ENCODE results near the gene STPG1. TPM values are rescaled to one million over a fixed set of nuclear protein-coding genes. Genes with fewer than 3 reads are reported as not detected.

STPG1 gene
- total and polyA plus RNA-seq, 3 donors from 2014 or later = 25.1 to 67.6 (median 45.9) TPM

- intact Hi-C loops (cut with DNase I; ENCODE audit: low total_unique reads) = no loop called here
- Histone ChIP-seq H3K27ac (peak overlapping the region in 1 of 2 donors; percentile 43), H3K9me3 (no peaks in the 10 kb centered on the region), H3K27me3 (no peaks in the 10 kb centered on the region), H3K4me3 (no peak overlapping the region), H3K4me1 (peaks cover 7% of the 10 kb centered on the region), H3K36me3 (ENCODE audit: low read depth, missing control alignments) (no peaks in the 10 kb centered on the region)
- no peak for DNase-seq
- TF ChIP-seq CTCF (IDR thresholded peaks at IDR 0.05) = no peak
- TF ChIP-seq POLR2A (IDR thresholded peaks at IDR 0.05) = no peak
- WGBS, 2 donors = 73 to 76% methylated on average over 8 of the region's 8 CpGs
Observed at GRCh38 chr1:24435782-24436365, 22.3 kb upstream of the STPG1 start.

GRCh38 chr1:24427545-24427862, 13.9 kb upstream of the STPG1 start:
- no peaks in the 10 kb centered on the region for H3K27me3 ChIP-seq
- intact Hi-C loops (cut with DNase I; ENCODE audit: low total_unique reads) = no loop called here
- 50 to 80% methylated on average over 1 of the region's 1 CpG for WGBS, 2 donors
- H3K36me3 ChIP-seq (ENCODE audit: low read depth, missing control alignments) = no peaks in the 10 kb centered on the region
- no peaks in the 10 kb centered on the region for H3K9me3 ChIP-seq
- H3K4me3 ChIP-seq = no peak overlapping the region
- TF ChIP-seq POLR2A (IDR thresholded peaks at IDR 0.05) = no peak
- no peak for TF ChIP-seq CTCF (IDR thresholded peaks at IDR 0.05)
- no peak for DNase-seq
- H3K27ac ChIP-seq = no peak overlapping the region
- H3K4me1 ChIP-seq = no peaks in the 10 kb centered on the region

GRCh38 chr1:24426744-24427544, 13.4 kb upstream of the STPG1 start:
- no peak for DNase-seq
- no peak overlapping the region for H3K27ac ChIP-seq
- H3K4me1 ChIP-seq = no peaks in the 10 kb centered on the region
- intact Hi-C loops (cut with DNase I; ENCODE audit: low total_unique reads) = no loop called here
- 78 to 84% methylated on average over 7 of the region's 7 CpGs for WGBS, 2 donors
- no peak for TF ChIP-seq CTCF (IDR thresholded peaks at IDR 0.05)
- TF ChIP-seq POLR2A (IDR thresholded peaks at IDR 0.05) = no peak
- H3K36me3 ChIP-seq (ENCODE audit: low read depth, missing control alignments) = no peaks in the 10 kb centered on the region
- H3K27me3 ChIP-seq = no peaks in the 10 kb centered on the region
- H3K4me3 ChIP-seq = no peak overlapping the region
- no peaks in the 10 kb centered on the region for H3K9me3 ChIP-seq

- no peaks in the 10 kb centered on the region for H3K4me1 ChIP-seq
- no peaks in the 10 kb centered on the region for H3K9me3 ChIP-seq
- H3K36me3 ChIP-seq (ENCODE audit: low read depth, missing control alignments) = no peaks in the 10 kb centered on the region
- WGBS, 2 donors = 91 to 93% methylated on average over 7 of the region's 7 CpGs
- DNase-seq = no peak
- H3K27me3 ChIP-seq = no peaks in the 10 kb centered on the region
- TF ChIP-seq CTCF (IDR thresholded peaks at IDR 0.05) (no peak), POLR2A (IDR thresholded peaks at IDR 0.05) (no peak)
- intact Hi-C loops (cut with DNase I; ENCODE audit: low total_unique reads) = no loop called here
- no peak overlapping the region for H3K4me3 ChIP-seq
- no peak overlapping the region for H3K27ac ChIP-seq
Observed at GRCh38 chr1:24425922-24426321, 12.3 kb upstream of the STPG1 start.

GRCh38 chr1:24425441-24425840, 11.9 kb upstream of the STPG1 start:
- DNase-seq = no peak
- H3K4me1 ChIP-seq = no peaks in the 10 kb centered on the region
- no peak overlapping the region for H3K27ac ChIP-seq
- intact Hi-C loops (cut with DNase I; ENCODE audit: low total_unique reads) = no loop called here
- H3K9me3 ChIP-seq = no peaks in the 10 kb centered on the region
- no peak for TF ChIP-seq CTCF (IDR thresholded peaks at IDR 0.05)
- no peak for TF ChIP-seq POLR2A (IDR thresholded peaks at IDR 0.05)
- no peaks in the 10 kb centered on the region for H3K27me3 ChIP-seq
- no peak overlapping the region for H3K4me3 ChIP-seq
- WGBS, 2 donors = 51 to 67% methylated on average over 3 of the region's 3 CpGs
- no peaks in the 10 kb centered on the region for H3K36me3 ChIP-seq (ENCODE audit: low read depth, missing control alignments)

Measured in testis (tissue), 3 donors.